Trophoblast cell (in vitro differentiated cells and primary cell): Measurements from ENCODE around the gene BAG3.
A peak's percentile ranks its signal among the peaks of the same experiment; 100 is the strongest.

Source experiments
- DNase-seq, 2 donors: peaks; one replicate each; pipeline ENCODE4 v3.0.0-alpha.2; 2016
- H2AFZ ChIP-seq: 2 replicates; pipeline ENCODE4 v1.6.1; 2013; ENCODE audit warnings: low read length, moderate library complexity, mild to moderate bottlenecking; ENCODE audit not compliant: insufficient read depth, poor library complexity
- H2AK5ac ChIP-seq: 2 replicates; pipeline ENCODE4 v1.6.1; 2013; ENCODE audit warnings: mild to moderate bottlenecking, low read length
- H2BK120ac ChIP-seq: 2 replicates; pipeline ENCODE4 v1.6.1; 2013; ENCODE audit warnings: low read length, mild to moderate bottlenecking, moderate library complexity; ENCODE audit not compliant: insufficient read depth, poor library complexity
- H2BK12ac ChIP-seq: 2 replicates; pipeline ENCODE4 v1.6.1; 2013; ENCODE audit warnings: mild to moderate bottlenecking, low read length, moderate library complexity
- H2BK5ac ChIP-seq: 2 replicates; pipeline ENCODE4 v1.6.1; 2013; ENCODE audit warnings: low read length, low read depth, moderate library complexity, mild to moderate bottlenecking; ENCODE audit not compliant: poor library complexity
- H3K14ac ChIP-seq: 2 replicates; pipeline ENCODE4 v1.6.1; 2013; ENCODE audit warnings: mild to moderate bottlenecking, low read length
- H3K18ac ChIP-seq: 2 replicates; pipeline ENCODE4 v1.6.1; 2013; ENCODE audit warnings: mild to moderate bottlenecking, low read length
- H3K23ac ChIP-seq: 2 replicates; pipeline ENCODE4 v1.6.1; 2013; ENCODE audit warnings: low read length
- H3K27ac ChIP-seq: 2 replicates; pipeline ENCODE4 v1.5.1; 2013; ENCODE audit warnings: low read depth, mild to moderate bottlenecking, inconsistent platforms, low read length, moderate library complexity
- H3K27me3 ChIP-seq: 2 replicates; pipeline ENCODE4 v1.6.1; 2013; ENCODE audit warnings: inconsistent platforms, mild to moderate bottlenecking, low read length, moderate library complexity; ENCODE audit not compliant: insufficient read depth
- H3K36me3 ChIP-seq, 2 experiments: 1 replicate in 1 of 2; 2 replicates in 1 of 2; pipeline ENCODE4 v1.6.1; 2013; ENCODE audit warnings: low read length in 2 of 2, mild to moderate bottlenecking in 2 of 2, moderate library complexity in 1 of 2; ENCODE audit not compliant: insufficient read depth in 2 of 2, control insufficient read depth in 1 of 2
- H3K4ac ChIP-seq: 2 replicates; pipeline ENCODE4 v1.6.1; 2013; ENCODE audit warnings: low read depth, mild to moderate bottlenecking, low read length, moderate library complexity
- H3K4me1 ChIP-seq, 2 experiments: 1 replicate in 1 of 2; 2 replicates in 1 of 2; pipeline ENCODE4 v1.6.1; 2013; ENCODE audit warnings: low read length in 2 of 2, mild to moderate bottlenecking in 2 of 2, moderate library complexity in 1 of 2; ENCODE audit not compliant: insufficient read depth in 2 of 2, control insufficient read depth in 1 of 2
- H3K4me2 ChIP-seq: 2 replicates; pipeline ENCODE4 v1.6.1; 2013; ENCODE audit warnings: inconsistent platforms, mild to moderate bottlenecking, low read length, moderate library complexity
- H3K4me3 ChIP-seq: 2 replicates; pipeline ENCODE4 v1.5.1; 2013; ENCODE audit warnings: mild to moderate bottlenecking, low read depth, low read length, inconsistent platforms
- H3K79me1 ChIP-seq: one replicate; pipeline ENCODE4 v1.6.1; 2013; ENCODE audit warnings: low read length
- H3K79me2 ChIP-seq: 2 replicates; pipeline ENCODE4 v1.6.1; 2013; ENCODE audit warnings: low read length, mild to moderate bottlenecking; ENCODE audit not compliant: control insufficient read depth, insufficient read depth, poor library complexity
- H3K9ac ChIP-seq: 2 replicates; pipeline ENCODE4 v1.6.1; 2013; ENCODE audit warnings: mild to moderate bottlenecking, low read length
- H3K9me3 ChIP-seq: 2 replicates; pipeline ENCODE4 v1.6.1; 2013; ENCODE audit warnings: low read depth, mild to moderate bottlenecking, control low read depth, inconsistent platforms, low read length; ENCODE audit not compliant: insufficient read depth
- H4K12ac ChIP-seq: 2 replicates; pipeline ENCODE4 v1.6.1; 2013; ENCODE audit warnings: low read depth, mild to moderate bottlenecking, low read length, moderate library complexity
- H4K8ac ChIP-seq: 2 replicates; pipeline ENCODE4 v1.6.1; 2013; ENCODE audit warnings: low read depth, mild to moderate bottlenecking, low read length, moderate library complexity
- H4K91ac ChIP-seq: one replicate; pipeline ENCODE4 v1.6.1; 2013; ENCODE audit warnings: low read depth, mild to moderate bottlenecking, low read length, moderate library complexity
- WGBS: extraction: QIAGEN DNeasy Blood & Tissue Kit; methylation state at CpG from one replicate; pipeline ENCODE4 v1.1.7; 2013; ENCODE audit warnings: missing lambda C conversion rate; ENCODE audit not compliant: insufficient read length, insufficient coverage; ENCODE audit errors: extremely low coverage; 5-methylcytosine and 5-hydroxymethylcytosine counted together

BAG3 gene

GRCh38 chr10:119656760-119657159, 5.6 kb downstream of the BAG3 start:
- Histone ChIP-seq H3K79me1 (peaks cover 24% of the 10 kb centered on the region), H3K27me3 (no peaks in the 10 kb centered on the region), H2BK120ac (no peak overlapping the region), H3K4me2 (no peak overlapping the region), H3K4me1 (peaks cover 36 to 54% of the 10 kb centered on the region in 2 experiments), H3K14ac (no peak overlapping the region), H3K23ac (no peak overlapping the region), H3K36me3 (peaks cover 10 to 19% of the 10 kb centered on the region in 2 experiments), H2BK5ac (no peak overlapping the region), H3K18ac (no peak overlapping the region), H2AK5ac (no peak overlapping the region), H3K4ac (peak overlapping the region; percentile 95), H3K27ac (no peak overlapping the region), H3K79me2 (peaks cover 31% of the 10 kb centered on the region), H3K9me3 (peaks cover 2% of the 10 kb centered on the region), H4K12ac (no peak overlapping the region), H2BK12ac (no peak overlapping the region), H3K9ac (no peak overlapping the region), H3K4me3 (no peak overlapping the region), H2AFZ (no peak overlapping the region), H4K91ac (no peak overlapping the region), H4K8ac (no peak overlapping the region)
- WGBS, result no CpG with 5 or more reads among the region's 2 CpGs
- no peak for DNase-seq

DNA sequence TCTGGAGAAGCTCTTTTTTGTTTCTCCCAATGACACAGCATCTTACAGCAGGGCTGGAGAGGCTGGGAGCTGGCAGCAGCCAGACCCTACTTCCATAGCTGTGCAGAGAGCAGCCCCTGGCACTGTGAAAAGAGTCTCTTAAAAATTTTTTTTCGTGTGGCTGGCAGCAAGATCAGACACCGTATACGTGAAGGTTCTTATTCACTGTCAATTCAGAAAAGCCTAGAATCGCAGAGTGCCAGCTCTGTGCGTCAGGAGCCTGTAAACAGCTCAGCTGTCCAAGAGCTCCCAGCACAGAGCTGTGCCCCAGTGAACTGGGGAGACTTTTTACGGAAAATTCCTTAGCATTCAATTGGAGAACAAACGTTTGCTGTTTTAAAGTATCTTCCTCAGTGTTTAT, 6.5 kb downstream of the BAG3 start:
- Histone ChIP-seq H3K27ac (no peak overlapping the region), H2BK12ac (no peak overlapping the region), H3K9me3 (peaks cover 2% of the 10 kb centered on the region), H3K79me1 (peaks cover 19% of the 10 kb centered on the region), H3K4me3 (no peak overlapping the region), H3K4me2 (no peak overlapping the region), H3K4me1 (peaks cover 36 to 54% of the 10 kb centered on the region in 2 experiments), H3K23ac (no peak overlapping the region), H3K14ac (no peak overlapping the region), H3K79me2 (peaks cover 26% of the 10 kb centered on the region), H3K27me3 (no peaks in the 10 kb centered on the region), H4K8ac (no peak overlapping the region), H4K91ac (no peak overlapping the region), H2AK5ac (no peak overlapping the region), H3K4ac (peak overlapping the region; percentile 86), H2BK5ac (no peak overlapping the region), H2BK120ac (no peak overlapping the region), H3K36me3 (peaks cover 10 to 19% of the 10 kb centered on the region in 2 experiments), H4K12ac (no peak overlapping the region), H3K9ac (no peak overlapping the region), H3K18ac (no peak overlapping the region), H2AFZ (no peak overlapping the region)
- DNase-seq, result no peak
- WGBS, result no CpG with 5 or more reads among the region's 7 CpGs

- H3K4me3 ChIP-seq, result no peak overlapping the region
- H2BK12ac ChIP-seq, result no peak overlapping the region
- peaks cover 2% of the 10 kb centered on the region for H3K9me3 ChIP-seq
- DNase-seq, result peak; percentile 82 to 85
- H2AFZ ChIP-seq, result no peak overlapping the region
- H3K4me1 ChIP-seq, result peaks cover 36 to 55% of the 10 kb centered on the region in 2 experiments
- no peaks in the 10 kb centered on the region for H3K27me3 ChIP-seq
- peaks cover 27% of the 10 kb centered on the region for H3K79me2 ChIP-seq
- peak overlapping the region; percentile 34 for H2BK5ac ChIP-seq
- peak overlapping the region; percentile 27 for H2BK120ac ChIP-seq
- WGBS, result no CpG with 5 or more reads among the region's 13 CpGs
- no peak overlapping the region for H3K9ac ChIP-seq
- H4K12ac ChIP-seq, result no peak overlapping the region
- no peak overlapping the region for H2AK5ac ChIP-seq
- peak overlapping the region; percentile 8 for H4K8ac ChIP-seq
- peaks cover 19% of the 10 kb centered on the region for H3K79me1 ChIP-seq
- no peak overlapping the region for H3K4me2 ChIP-seq
- peak overlapping the region; percentile 52 for H4K91ac ChIP-seq
- peaks cover 10 to 19% of the 10 kb centered on the region in 2 experiments for H3K36me3 ChIP-seq
- H3K18ac ChIP-seq, result peak overlapping the region; percentile 18
- peak overlapping the region; percentile 22 for H3K14ac ChIP-seq
- no peak overlapping the region for H3K4ac ChIP-seq
- peak overlapping the region; percentile 36 for H3K27ac ChIP-seq
- no peak overlapping the region for H3K23ac ChIP-seq
Observed at GRCh38 chr10:119658274-119658673, 7.1 kb downstream of the BAG3 start.

- Histone ChIP-seq H3K79me1 (peaks cover 19% of the 10 kb centered on the region), H3K4me2 (no peak overlapping the region), H2AK5ac (no peak overlapping the region), H4K91ac (peak overlapping the region; percentile 9), H4K12ac (no peak overlapping the region), H3K18ac (no peak overlapping the region), H3K4me3 (no peak overlapping the region), H3K27ac (peak overlapping the region; percentile 51), H4K8ac (no peak overlapping the region), H3K9me3 (peaks cover 2% of the 10 kb centered on the region), H2BK120ac (no peak overlapping the region), H3K27me3 (no peaks in the 10 kb centered on the region), H3K4ac (no peak overlapping the region), H3K4me1 (peaks cover 36 to 54% of the 10 kb centered on the region in 2 experiments), H2BK5ac (no peak overlapping the region), H3K79me2 (peaks cover 27% of the 10 kb centered on the region), H2BK12ac (no peak overlapping the region), H3K9ac (no peak overlapping the region), H3K23ac (no peak overlapping the region), H3K36me3 (peaks cover 7 to 17% of the 10 kb centered on the region in 2 experiments), H3K14ac (no peak overlapping the region), H2AFZ (no peak overlapping the region)
- DNase-seq, result peak; percentile 90 to 92
- no CpG with 5 or more reads among the region's 10 CpGs for WGBS
Observed at GRCh38 chr10:119659951-119660350, 8.8 kb downstream of the BAG3 start.
